Stomach (tissue), 4 donors: ENCODE data around the gene PARP2.

Experiments used
- CTCF ChIP-seq, 7 experiments: fragments of 450-650 bp in 4 of 7; fragments of 200-600 bp in 3 of 7; sonication (generic) in 3 of 7; IDR thresholded peaks; one replicate each; pipeline ENCODE4 v1.5.1; 2016 to 2019; ENCODE audit warnings: antibody characterized with exemption in 7 of 7, control low read depth in 2 of 7, mild to moderate bottlenecking in 1 of 7
- EP300 ChIP-seq: sonication (generic); formaldehyde crosslinking; IDR thresholded peaks from one replicate; pipeline ENCODE4 v1.6.1; 2017; ENCODE audit warnings: antibody characterized with exemption
- POLR2A ChIP-seq, 4 donors: fragments of 450-650 bp; IDR thresholded peaks; one replicate each; pipeline ENCODE4 v1.6.1; 2016; ENCODE audit warnings: antibody characterized with exemption in 4 of 4, control low read depth in 2 of 4, mild to moderate bottlenecking in 1 of 4, moderate library complexity in 1 of 4
- POLR2AphosphoS5 ChIP-seq, 3 donors: sonication (generic); formaldehyde crosslinking; IDR thresholded peaks; one replicate each; pipeline ENCODE4 v1.6.1; 2016; ENCODE audit warnings: antibody characterized with exemption in 3 of 3

- no peak for TF ChIP-seq CTCF (IDR thresholded peaks at IDR 0.05)
- TF ChIP-seq EP300 = no peak
- TF ChIP-seq POLR2A (IDR thresholded peaks at IDR 0.05) = no peak
- no peak for TF ChIP-seq POLR2AphosphoS5 (IDR thresholded peaks at IDR 0.05)
These were observed 33.7 kb downstream of the PARP2 start for GRCh38 chr14:20377171-20377570.
